Measurements from ENCODE around the gene HSD11B1L.

The HSD11B1L gene, protein sequence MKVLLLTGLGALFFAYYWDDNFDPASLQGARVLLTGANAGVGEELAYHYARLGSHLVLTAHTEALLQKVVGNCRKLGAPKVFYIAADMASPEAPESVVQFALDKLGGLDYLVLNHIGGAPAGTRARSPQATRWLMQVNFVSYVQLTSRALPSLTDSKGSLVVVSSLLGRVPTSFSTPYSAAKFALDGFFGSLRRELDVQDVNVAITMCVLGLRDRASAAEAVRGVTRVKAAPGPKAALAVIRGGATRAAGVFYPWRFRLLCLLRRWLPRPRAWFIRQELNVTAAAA

DNA sequence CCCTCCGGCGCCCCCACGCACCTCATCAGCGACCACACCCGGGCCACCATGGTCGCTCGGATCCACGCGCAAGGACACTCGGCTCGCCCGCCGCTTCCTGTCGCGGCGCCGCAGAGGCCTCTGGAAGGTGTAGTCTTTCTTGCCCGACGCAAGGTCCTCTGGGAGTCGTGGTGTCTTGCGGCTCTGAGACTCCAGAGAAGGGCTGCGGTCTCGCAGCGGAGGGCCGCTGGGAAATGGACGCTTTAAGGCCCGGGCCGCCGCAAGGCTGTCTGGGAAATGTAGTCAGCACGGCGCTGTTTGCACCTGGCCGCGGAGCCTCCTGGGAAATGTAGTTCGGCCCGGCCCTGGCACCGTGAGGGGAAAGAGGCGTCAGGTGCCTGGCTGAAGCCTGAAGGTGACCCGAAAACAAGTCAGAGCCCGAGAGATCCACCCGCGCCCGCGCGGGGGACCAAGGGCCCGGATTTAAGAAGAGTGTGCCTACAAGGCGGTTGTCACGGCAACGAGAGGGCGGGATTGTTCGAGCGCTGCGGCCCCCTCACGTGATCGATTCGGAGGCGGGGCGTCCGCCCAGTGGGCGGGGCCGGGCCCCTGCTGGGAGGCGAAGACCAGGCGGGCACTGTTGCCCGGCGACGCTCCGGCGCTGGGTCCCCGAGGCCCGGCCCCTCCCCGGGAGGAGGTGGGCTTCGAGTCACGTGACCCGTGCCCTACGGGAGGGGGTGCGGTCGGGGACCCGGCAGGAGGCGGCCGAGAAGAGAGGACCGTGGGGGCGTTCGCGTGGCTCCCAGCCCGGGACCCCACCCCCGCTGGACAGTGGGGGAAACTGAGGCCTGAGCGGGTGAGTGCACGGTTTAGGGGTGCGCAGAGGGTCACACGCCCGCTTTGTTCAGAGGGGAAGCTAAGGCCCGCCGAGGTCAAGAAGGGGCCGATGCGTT lies at the start of gene HSD11B1L, which contains the start of gene MICOS13:
Gene HSD11B1L (plus strand): TSS at position 591 of the 932 bp plus-strand sequence. CDS start 3,806 bp downstream, outside the sequence.
Gene MICOS13 (minus strand): TSS at position 80 of the 932 bp plus-strand sequence. CDS start 30 bp downstream, at position 50.
- H3K27ac ChIP-seq = peak within 1 kb of the TSS; percentile 72 to 98 (median 89)
- H3K4me3 ChIP-seq = peak within 1 kb of the TSS; percentile 69 to 97 (median 84)

DNA sequence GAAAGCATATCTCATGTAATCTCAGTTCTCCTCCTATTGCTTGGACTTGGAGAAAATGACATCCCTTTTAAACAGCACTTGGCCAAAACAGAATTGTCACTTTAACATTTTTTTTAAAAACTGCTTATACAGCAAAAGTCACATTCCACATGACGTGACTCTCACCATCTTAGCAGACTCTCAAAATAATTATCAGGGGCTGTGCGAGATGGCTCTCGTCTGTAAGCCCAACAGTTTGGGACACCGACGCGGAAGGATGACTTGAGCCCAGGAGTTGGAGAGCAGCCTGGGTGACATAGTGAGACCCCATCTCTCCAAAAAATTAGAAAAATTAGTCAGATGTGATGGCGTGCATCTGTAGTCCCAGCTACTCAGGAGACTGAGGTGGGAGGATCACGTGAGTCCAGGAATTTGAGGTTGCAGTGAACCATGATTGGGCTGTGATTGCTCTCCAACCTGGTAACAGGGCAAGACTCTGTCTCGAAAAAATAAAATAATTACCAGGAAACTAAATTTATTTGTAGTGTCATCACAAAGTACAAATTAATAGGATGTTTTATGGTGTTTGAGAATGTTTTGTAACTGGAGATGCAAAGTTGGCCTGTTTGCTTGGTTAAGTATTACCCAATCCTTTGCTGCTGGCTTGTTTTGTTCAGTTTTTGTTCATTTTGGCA lies 49.1 kb upstream of the HSD11B1L start:
- Histone ChIP-seq H3K27ac (peak overlapping the region in 2 of 21 experiments; percentile 33 to 56), H3K4me3 (no peak overlapping the region)

DNA sequence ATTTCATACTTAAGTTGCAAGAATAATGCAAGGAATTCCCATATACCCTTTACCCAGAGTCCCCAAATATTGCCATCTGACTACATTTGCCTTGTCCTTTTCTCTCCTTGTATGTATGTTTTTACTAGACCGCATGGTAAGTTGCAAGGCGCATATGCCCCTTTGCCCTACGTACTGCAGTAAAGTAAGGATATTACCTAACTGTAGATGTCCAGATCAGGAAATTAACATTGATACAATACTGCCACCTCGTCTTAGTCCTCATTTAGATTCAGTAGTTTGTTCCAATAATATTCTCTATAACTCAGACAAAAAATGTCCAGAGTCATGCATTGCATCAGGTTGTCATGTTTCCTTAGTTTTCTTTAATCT lies 48.6 kb upstream of the HSD11B1L start:
- Histone ChIP-seq H3K4me3 (no peak overlapping the region), H3K27ac (peak overlapping the region in 1 of 21 experiments; percentile 33)

DNA sequence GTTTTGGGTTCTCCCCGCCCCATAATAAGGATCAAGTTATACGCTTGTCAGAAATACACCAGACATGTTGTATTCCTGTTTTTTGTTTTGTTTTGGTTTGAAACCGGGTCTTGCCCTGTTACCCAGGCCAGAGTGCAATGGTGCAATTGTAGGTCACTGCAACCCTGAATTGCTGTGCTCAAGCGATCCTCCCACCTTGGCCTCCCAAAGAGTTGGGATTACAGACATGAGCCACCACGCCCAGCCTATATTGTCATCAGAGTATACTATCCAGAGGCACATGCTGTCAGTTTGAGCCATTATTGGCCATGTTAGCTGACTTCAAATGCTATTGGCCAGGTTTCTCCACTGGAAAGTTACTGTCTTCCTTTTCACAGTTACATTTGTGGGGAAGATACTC lies 48.2 kb upstream of the HSD11B1L start:
- Histone ChIP-seq H3K4me3 (no peak overlapping the region), H3K27ac (peak overlapping the region in 1 of 21 experiments; percentile 19)

DNA sequence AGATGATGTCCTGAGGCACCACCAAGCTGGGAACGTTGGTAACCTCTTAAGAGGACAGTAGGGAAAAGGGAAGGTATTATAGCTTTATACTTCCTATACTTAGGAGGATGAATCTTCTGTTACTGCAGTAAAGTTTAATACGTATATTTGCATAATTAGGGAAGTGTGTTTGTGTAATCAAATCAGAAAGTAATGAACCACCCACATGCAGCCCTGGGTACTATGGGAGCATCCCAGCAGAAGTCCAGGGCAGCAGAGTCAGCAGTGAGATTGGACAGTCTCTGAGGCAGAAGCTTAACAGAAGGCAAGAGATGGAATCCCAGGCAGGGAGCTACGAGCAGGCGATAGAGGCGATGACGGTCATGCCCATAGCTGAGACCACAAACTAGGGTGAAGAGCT lies 45.4 kb upstream of the HSD11B1L start:
- H3K27ac ChIP-seq = no peak overlapping the region
- H3K4me3 ChIP-seq = no peak overlapping the region

DNA sequence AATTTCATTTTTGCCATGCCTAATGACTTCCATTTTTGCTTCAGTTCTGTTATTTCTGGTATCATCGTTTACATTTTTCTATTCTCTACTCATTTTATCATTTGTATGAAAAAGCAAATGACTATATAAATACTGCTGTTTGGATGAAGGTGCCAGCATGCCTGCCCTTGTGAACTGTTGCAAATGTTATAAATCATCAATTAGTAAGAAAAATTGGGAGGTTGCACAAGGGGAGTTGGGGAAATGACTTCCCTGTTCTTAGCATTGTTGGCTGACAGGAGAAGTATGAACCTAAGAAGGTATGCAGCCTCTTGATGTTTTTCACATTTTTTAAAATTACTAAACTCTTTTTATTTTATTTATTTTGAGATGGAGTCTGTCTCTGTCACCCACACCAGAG lies 42.9 kb upstream of the HSD11B1L start:
- H3K27ac ChIP-seq = no peak overlapping the region
- H3K4me3 ChIP-seq = no peak overlapping the region

DNA sequence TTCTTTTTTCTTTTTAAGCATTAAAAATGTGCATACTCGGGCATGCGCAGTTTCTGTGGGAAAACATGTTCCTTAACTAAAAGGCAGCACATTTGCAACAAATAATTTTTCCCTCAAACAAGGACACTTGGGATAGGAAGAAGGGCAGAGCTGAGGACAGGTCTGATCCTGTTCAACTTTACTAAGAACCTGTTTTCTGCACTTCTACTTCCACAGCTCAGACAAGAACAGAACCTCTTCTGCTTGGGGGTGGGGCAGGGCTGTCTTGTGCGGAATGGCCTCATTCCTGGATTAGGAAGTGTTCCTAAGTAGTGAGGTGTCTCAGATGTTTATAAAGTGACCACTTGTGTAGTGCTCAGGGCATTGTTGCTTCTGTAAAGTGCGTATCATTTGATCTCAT lies 39.7 kb upstream of the HSD11B1L start:
- Histone ChIP-seq H3K27ac (no peak overlapping the region), H3K4me3 (no peak overlapping the region)

DNA sequence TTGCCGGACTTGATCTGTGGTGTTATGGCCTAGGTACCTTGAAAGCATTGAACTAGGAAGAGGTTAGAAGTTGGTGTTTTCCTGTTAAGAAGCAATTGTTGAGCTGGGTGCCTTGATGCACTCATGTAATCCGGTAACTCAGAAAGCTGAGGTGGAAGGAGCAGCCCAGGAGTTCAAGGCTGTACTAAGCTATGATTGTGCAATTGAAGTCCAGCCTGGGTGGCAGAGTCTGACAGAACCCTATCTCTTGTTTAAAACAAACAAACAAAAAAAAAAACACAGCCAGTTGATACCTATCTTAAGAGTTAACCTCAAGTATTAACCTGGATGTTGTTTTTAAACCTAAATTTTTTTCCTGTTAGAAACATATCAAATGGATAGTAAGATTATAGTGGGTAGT lies 38.6 kb upstream of the HSD11B1L start:
- H3K27ac ChIP-seq = no peak overlapping the region
- H3K4me3 ChIP-seq = no peak overlapping the region

DNA sequence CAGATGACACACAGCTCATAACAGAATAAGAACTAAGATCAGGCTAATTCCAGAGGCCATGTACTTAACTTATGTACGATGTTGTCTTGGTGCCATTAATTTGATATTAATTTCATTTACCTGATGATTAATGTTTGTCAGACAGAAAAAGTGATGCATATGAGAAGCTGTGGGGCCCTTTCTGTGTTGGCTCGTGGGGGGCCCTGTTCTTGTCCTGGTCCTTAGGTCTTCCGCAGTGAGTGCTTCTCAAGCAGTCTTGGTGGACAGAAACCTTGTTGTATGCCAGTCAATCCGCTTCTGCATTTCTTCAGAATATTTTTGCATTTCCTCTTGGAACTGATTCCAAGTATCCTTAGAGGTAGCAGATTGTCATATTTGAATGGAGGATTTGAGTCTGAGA lies 37.8 kb upstream of the HSD11B1L start:
- Histone ChIP-seq H3K4me3 (no peak overlapping the region), H3K27ac (no peak overlapping the region)

DNA sequence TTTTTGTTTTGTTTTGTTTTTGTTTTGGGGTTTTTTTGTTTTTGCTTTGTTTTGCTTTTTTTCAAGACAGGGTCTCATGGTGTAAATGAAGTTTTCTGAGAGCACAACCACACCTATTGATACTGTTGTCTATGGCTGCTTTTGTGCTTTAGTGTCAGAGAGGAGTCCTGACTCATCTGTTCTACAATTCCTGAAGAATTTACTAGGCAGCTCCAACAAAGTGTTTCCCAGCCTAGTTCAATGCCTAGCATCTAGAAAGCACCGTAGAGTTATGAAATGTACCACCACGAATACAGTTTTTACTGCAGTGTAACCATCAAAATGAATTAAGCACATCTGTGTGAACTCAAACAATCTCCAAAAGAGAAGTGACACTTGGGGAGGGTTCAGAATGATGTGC lies 36.8 kb upstream of the HSD11B1L start:
- H3K4me3 ChIP-seq = no peak overlapping the region
- no peak overlapping the region for H3K27ac ChIP-seq

DNA sequence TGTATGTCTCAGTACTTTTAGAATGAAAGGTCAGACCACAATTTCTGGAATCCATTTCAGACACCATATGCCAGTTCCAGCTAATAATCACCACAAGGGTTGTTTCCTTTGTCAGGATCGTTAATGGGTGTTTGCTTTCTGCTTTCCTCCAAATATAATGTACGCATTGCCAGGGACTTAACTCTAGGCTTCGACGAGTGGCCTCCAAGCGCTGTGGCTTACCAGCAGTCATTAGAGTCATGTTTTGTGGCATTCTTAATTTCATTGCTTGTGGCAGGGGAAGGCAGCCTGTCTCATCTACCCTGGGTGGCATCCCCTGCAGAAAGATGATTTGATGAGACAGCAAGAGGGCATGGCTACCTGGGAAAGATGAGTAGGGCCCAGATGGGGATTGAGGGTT lies 35.4 kb upstream of the HSD11B1L start:
- Histone ChIP-seq H3K27ac (no peak overlapping the region), H3K4me3 (no peak overlapping the region)

DNA sequence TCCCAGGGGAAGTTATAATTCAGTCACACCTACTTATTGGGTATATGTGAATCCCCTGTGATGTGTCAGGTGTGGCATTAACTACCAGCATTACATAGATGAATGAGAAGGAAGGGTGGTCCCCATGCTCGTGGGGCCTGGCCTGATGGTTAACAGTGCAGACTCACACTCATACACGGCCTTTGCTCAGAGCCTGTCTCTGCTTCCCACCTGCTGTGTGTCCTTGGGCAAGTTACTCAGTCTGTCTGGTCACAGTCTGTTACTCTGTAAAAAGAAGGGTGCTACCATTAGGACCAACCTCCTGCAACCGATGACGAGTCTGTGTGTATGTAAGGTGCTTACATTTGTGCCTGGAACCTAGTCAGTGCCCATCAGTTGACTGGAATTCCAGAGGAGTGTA lies 34.1 kb upstream of the HSD11B1L start:
- Histone ChIP-seq H3K27ac (no peak overlapping the region), H3K4me3 (no peak overlapping the region)

DNA sequence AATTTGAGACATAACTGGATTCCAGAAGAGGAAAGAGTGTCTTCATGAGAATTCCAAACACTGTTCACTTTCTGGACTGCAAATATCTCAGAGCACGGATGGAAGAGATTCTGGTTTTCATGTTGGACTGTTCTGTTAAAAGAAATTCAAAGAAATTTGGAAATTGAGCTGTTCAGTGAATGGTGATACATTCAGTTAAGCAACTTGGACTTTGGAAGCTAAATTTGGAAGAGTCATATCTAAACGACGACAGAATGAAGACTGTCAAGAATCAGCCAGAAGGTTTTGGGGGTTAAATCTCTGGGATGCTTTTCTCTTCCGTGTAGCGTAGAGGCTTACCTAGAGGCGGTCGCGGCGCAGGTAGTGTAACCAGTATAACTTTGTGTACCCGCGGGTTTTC lies 32.4 kb upstream of the HSD11B1L start:
- H3K27ac ChIP-seq = no peak overlapping the region

DNA sequence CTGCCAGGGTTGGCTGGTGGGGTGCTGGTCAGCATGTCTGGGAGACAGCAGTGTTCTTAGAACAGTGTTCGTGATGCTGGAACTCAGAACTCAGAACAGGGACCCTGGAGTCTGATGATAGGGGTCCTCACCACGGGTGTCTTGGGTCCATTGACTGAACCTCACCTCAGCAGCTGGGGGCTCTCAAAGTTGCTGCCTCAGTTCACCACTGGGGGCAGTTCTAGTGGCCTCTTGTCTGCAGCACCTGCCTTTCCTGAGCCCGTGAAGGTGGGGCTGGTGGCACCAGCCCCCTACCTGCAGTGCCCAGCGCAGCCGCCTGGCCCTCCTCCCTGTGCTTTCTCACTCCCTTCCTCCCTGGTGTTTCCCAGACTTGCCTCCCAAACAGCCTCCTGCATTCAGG lies 29.5 kb upstream of the HSD11B1L start:
- no peak overlapping the region for H3K27ac ChIP-seq
- no peak overlapping the region for H3K4me3 ChIP-seq

More for the DNA sequence above, 32.4 kb upstream of the HSD11B1L start:
- H3K4me3 ChIP-seq = no peak overlapping the region

DNA sequence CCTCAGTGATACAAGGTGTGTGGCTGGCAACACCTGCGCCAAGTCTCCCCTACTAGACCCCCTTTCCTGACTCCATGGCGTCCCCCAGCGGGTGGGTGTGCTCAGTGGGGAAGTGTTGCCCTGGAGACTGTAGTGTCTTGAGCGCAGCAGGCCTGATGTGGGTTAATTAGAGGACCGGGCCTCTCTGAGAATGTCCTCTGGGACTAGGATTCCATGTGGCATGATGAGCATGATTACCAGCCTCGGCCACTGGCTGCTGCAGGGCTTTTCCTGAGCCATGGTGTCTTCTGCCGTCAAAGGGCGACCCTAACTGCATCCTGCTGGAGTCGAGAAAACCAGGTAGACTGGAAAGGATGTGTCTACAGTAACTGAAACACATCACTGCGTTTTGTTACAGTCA lies 28.6 kb upstream of the HSD11B1L start:
- no peak overlapping the region for H3K27ac ChIP-seq
- H3K4me3 ChIP-seq = no peak overlapping the region

DNA sequence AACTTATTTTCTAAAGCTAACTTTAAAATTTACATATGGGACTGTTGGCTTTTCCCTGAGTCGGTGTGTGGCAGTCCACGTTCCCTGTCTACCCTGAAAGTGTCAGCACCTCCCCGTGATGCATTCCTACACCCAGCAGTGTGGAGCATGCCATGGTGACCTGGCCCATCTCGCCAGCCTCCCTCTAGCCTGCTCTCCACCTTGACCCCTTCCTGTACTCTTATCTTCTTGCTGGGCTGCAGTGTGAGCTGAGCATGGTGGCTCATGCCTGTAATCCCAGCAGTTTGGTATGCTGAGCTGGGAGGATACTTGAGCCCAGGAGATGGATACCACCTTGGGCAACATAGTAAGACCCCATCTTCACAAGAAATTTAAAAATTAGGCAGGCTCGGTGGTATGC lies 25.9 kb upstream of the HSD11B1L start:
- Histone ChIP-seq H3K27ac (no peak overlapping the region), H3K4me3 (no peak overlapping the region)

DNA sequence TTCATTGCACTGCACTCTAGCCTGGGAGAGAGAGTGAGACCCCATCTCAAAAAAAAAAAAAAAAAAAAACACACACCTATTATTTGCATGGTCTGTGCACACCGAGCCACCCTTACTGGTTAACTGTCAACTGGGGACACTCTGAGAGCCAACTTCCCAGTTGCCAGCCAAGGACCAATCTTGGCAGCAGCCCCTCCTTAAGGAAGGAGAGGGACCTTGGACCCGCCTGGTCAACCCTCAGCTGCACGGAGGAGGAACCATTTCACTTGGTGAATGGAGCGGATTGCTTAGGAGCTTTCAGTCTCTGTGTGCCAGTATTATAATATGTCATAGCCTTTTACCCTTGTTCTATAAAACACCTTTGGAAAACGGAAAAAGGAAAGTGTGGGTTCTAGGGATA lies 25.4 kb upstream of the HSD11B1L start:
- Histone ChIP-seq H3K4me3 (no peak overlapping the region), H3K27ac (no peak overlapping the region)

DNA sequence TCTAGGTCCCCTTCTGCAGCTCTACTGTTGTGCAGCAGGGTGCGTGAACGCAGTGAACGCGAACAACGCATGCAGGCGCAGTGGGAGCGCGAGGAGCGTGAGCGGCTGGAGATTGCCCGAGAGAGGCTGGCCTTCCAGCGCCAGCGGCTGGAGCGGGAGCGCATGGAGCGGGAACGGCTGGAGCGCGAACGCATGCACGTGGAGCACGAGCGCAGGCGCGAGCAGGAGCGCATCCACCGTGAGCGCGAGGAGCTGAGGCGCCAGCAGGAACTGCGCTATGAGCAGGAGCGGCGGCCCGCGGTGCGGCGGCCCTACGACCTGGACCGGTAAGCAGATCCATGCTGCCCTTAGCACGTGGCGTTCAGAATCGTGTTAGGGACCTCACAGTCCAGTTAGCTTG lies 19.3 kb upstream of the HSD11B1L start:
- Histone ChIP-seq H3K27ac (no peak overlapping the region), H3K4me3 (no peak overlapping the region)

DNA sequence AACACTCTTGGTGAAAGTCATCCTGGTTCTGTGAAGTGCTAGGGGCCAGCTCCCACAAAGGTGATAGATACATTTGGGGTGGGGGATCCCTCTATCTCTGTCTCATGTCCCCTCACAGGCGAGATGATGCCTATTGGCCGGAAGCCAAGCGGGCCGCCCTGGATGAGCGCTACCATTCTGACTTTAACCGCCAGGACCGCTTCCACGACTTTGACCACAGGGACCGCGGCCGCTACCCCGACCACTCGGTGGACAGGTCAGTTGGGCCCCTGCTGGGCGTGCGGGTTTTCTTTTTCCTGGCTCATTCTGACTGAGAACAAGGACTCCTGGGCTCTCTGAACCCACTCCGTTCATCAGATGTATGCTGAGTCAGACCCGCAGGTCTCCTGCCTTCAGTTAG lies 16.9 kb upstream of the HSD11B1L start:
- no peak overlapping the region for H3K27ac ChIP-seq
- no peak overlapping the region for H3K4me3 ChIP-seq

DNA sequence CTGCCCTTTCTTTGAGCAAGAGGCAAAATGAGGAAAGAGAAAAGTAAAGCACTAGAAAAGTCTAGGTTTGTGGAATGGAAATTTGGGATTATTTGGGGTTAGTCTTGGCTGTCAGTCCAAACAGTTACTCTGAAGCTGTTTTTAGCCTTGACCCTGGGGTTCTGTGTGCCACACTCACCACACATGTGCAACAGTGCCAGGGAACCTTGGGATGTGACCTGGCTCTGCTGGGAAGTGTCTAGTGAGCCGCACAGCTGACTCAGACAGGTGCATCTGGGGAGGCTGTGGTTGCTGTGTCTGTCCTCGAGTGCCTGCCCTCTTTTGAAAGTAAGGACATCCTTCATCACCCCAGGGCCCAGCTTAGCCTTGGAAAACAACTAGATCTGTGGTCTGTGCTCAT lies 16.3 kb upstream of the HSD11B1L start:
- Histone ChIP-seq H3K27ac (no peak overlapping the region), H3K4me3 (no peak overlapping the region)
